Mesenchymal stem cell (in vitro differentiated cells and primary cell): Measurements from ENCODE around the gene IFT27.

Source experiments
- DNase-seq: peaks from one replicate; pipeline ENCODE4 v3.0.0-alpha.2; 2013
- H2AFZ ChIP-seq: one replicate; pipeline ENCODE4 v1.6.1; 2013; ENCODE audit warnings: low read depth, mild to moderate bottlenecking, control low read depth, inconsistent platforms, low read length, moderate library complexity
- H2AK5ac ChIP-seq: 2 replicates; pipeline ENCODE4 v1.6.1; 2013; ENCODE audit warnings: low read length, moderate library complexity, mild to moderate bottlenecking, inconsistent platforms; ENCODE audit not compliant: severe bottlenecking
- H2BK120ac ChIP-seq: one replicate; pipeline ENCODE4 v1.6.1; 2013; ENCODE audit warnings: low read depth, mild to moderate bottlenecking, inconsistent platforms, low read length, moderate library complexity
- H2BK12ac ChIP-seq, 2 experiments: one replicate each; pipeline ENCODE4 v1.6.1; 2013; ENCODE audit warnings: inconsistent platforms in 2 of 2, low read length in 2 of 2, mild to moderate bottlenecking in 2 of 2, moderate library complexity in 2 of 2, control low read depth in 1 of 2
- H2BK15ac ChIP-seq: one replicate; pipeline ENCODE4 v1.6.1; 2013; ENCODE audit warnings: mild to moderate bottlenecking, low read depth, inconsistent platforms; ENCODE audit not compliant: poor library complexity, severe bottlenecking
- H2BK5ac ChIP-seq: 2 replicates; pipeline ENCODE4 v1.6.1; 2013; ENCODE audit warnings: low read depth, mild to moderate bottlenecking, low read length, control low read depth, inconsistent platforms; ENCODE audit not compliant: poor library complexity, severe bottlenecking
- H3K14ac ChIP-seq, 2 experiments: one replicate each; pipeline ENCODE4 v1.6.1; 2013; ENCODE audit warnings: inconsistent platforms in 2 of 2, low read length in 2 of 2, control low read depth in 1 of 2, mild to moderate bottlenecking in 1 of 2, moderate library complexity in 1 of 2
- H3K18ac ChIP-seq, 2 experiments: one replicate each; pipeline ENCODE4 v1.6.1; 2013; ENCODE audit warnings: inconsistent platforms in 2 of 2, low read length in 2 of 2, control low read depth in 1 of 2, low read depth in 1 of 2, mild to moderate bottlenecking in 1 of 2
- H3K23ac ChIP-seq, 2 experiments: one replicate each; pipeline ENCODE4 v1.6.1; 2013; ENCODE audit warnings: inconsistent platforms in 2 of 2, low read length in 2 of 2, mild to moderate bottlenecking in 2 of 2, moderate library complexity in 2 of 2, control low read depth in 1 of 2
- H3K27ac ChIP-seq: 2 replicates; pipeline ENCODE4 v1.5.1; 2013; ENCODE audit warnings: mild to moderate bottlenecking, moderate library complexity, low read length, control low read depth, inconsistent platforms; ENCODE audit not compliant: poor library complexity, severe bottlenecking
- H3K27me3 ChIP-seq, 2 experiments: 2 replicates each; pipeline versions ENCODE4 v1.6.1 to v1.7.0; 2013; ENCODE audit warnings: low read length in 2 of 2, mild to moderate bottlenecking in 2 of 2, moderate library complexity in 2 of 2, control low read depth in 1 of 2, inconsistent platforms in 1 of 2; ENCODE audit not compliant: control insufficient read depth in 1 of 2, insufficient read depth in 1 of 2
- H3K36me3 ChIP-seq, 2 experiments: 2 replicates each; pipeline versions ENCODE4 v1.6.1 to v1.7.0; 2013; ENCODE audit warnings: low read length in 2 of 2, control low read depth in 1 of 2, inconsistent platforms in 1 of 2, low read depth in 1 of 2, mild to moderate bottlenecking in 1 of 2; ENCODE audit not compliant: insufficient read depth in 2 of 2, control insufficient read depth in 1 of 2
- H3K4ac ChIP-seq, 2 experiments: one replicate each; pipeline ENCODE4 v1.6.1; 2013; ENCODE audit warnings: inconsistent platforms in 2 of 2, low read length in 2 of 2, mild to moderate bottlenecking in 2 of 2, moderate library complexity in 2 of 2, control low read depth in 1 of 2, low read depth in 1 of 2
- H3K4me1 ChIP-seq: 2 replicates; pipeline ENCODE4 v1.6.1; 2013; ENCODE audit warnings: low read depth, low read length, control low read depth; ENCODE audit not compliant: control insufficient read depth, insufficient read depth
- H3K4me2 ChIP-seq: 2 replicates; pipeline ENCODE4 v1.6.1; 2013; ENCODE audit warnings: low read length, mild to moderate bottlenecking, inconsistent platforms; ENCODE audit not compliant: poor library complexity, severe bottlenecking
- H3K4me3 ChIP-seq, 2 experiments: 2 replicates each; pipeline versions ENCODE4 v1.5.1 to v1.7.0; 2013; ENCODE audit warnings: low read length in 2 of 2, mild to moderate bottlenecking in 2 of 2, control low read depth in 1 of 2, low read depth in 1 of 2; ENCODE audit not compliant: insufficient read depth in 1 of 2
- H3K79me1 ChIP-seq: replicated peaks from 2 replicates; pipeline ENCODE4 v1.6.1; 2013; ENCODE audit warnings: mild to moderate bottlenecking, control low read depth, low read length, inconsistent platforms; ENCODE audit not compliant: poor library complexity, severe bottlenecking
- H3K9ac ChIP-seq: 2 replicates; pipeline ENCODE4 v1.7.0; 2013; ENCODE audit warnings: mild to moderate bottlenecking, low read length, moderate library complexity
- H3K9me3 ChIP-seq: 2 replicates; pipeline ENCODE4 v1.7.0; 2013; ENCODE audit warnings: mild to moderate bottlenecking, low read length; ENCODE audit not compliant: control insufficient read depth
- H4K8ac ChIP-seq: one replicate; pipeline ENCODE4 v1.6.1; 2013; ENCODE audit warnings: inconsistent platforms, mild to moderate bottlenecking, low read length, moderate library complexity
- H4K91ac ChIP-seq: one replicate; pipeline ENCODE4 v1.6.1; 2013; ENCODE audit warnings: mild to moderate bottlenecking, low read length, inconsistent platforms
- WGBS: methylation state at CpG from one replicate; pipeline ENCODE4 v1.1.7; 2013; ENCODE audit warnings: mixed read lengths; 5-methylcytosine and 5-hydroxymethylcytosine counted together

IFT27 gene

GRCh38 chr22:36803358-36803757, 27.4 kb upstream of the IFT27 start:
- no peak overlapping the region for H2AK5ac ChIP-seq
- H3K14ac ChIP-seq, result no peak overlapping the region
- 43% methylated on average over 1 of the region's 1 CpG for WGBS
- H2BK12ac ChIP-seq, result no peak overlapping the region
- H2AFZ ChIP-seq, result no peak overlapping the region
- peaks cover 57 to 79% of the 10 kb centered on the region in 2 experiments for H3K27me3 ChIP-seq
- no peaks in the 10 kb centered on the region for H3K36me3 ChIP-seq
- no peak overlapping the region for H4K91ac ChIP-seq
- no peak overlapping the region for H3K9ac ChIP-seq
- H3K27ac ChIP-seq, result no peak overlapping the region
- H3K18ac ChIP-seq, result no peak overlapping the region
- H3K4me2 ChIP-seq, result no peak overlapping the region
- H2BK120ac ChIP-seq, result no peak overlapping the region
- no peaks in the 10 kb centered on the region for H3K79me1 ChIP-seq
- H4K8ac ChIP-seq, result no peak overlapping the region
- no peak for DNase-seq
- H3K4me1 ChIP-seq, result no peaks in the 10 kb centered on the region
- H3K4ac ChIP-seq, result no peak overlapping the region
- H2BK5ac ChIP-seq, result no peak overlapping the region
- H2BK15ac ChIP-seq, result no peak overlapping the region
- H3K9me3 ChIP-seq, result no peaks in the 10 kb centered on the region
- H3K4me3 ChIP-seq, result no peak overlapping the region
- no peak overlapping the region for H3K23ac ChIP-seq

GRCh38 chr22:36798674-36799066, 22.8 kb upstream of the IFT27 start:
- H3K27ac ChIP-seq, result no peak overlapping the region
- H3K9ac ChIP-seq, result no peak overlapping the region
- 79% methylated on average over 11 of the region's 11 CpGs for WGBS
- H2AFZ ChIP-seq, result no peak overlapping the region
- no peaks in the 10 kb centered on the region for H3K79me1 ChIP-seq
- no peak overlapping the region for H4K91ac ChIP-seq
- no peak overlapping the region for H2AK5ac ChIP-seq
- no peak overlapping the region for H3K18ac ChIP-seq
- no peak overlapping the region for H3K4ac ChIP-seq
- no peak overlapping the region for H2BK12ac ChIP-seq
- no peak for DNase-seq
- H3K4me3 ChIP-seq, result no peak overlapping the region
- H3K27me3 ChIP-seq, result peaks cover 52 to 77% of the 10 kb centered on the region in 2 experiments
- H3K36me3 ChIP-seq, result no peaks in the 10 kb centered on the region
- no peak overlapping the region for H2BK5ac ChIP-seq
- H3K4me2 ChIP-seq, result no peak overlapping the region
- H3K14ac ChIP-seq, result peak overlapping the region in 1 of 2 experiments; percentile 64
- H4K8ac ChIP-seq, result no peak overlapping the region
- no peak overlapping the region for H2BK120ac ChIP-seq
- H3K23ac ChIP-seq, result no peak overlapping the region
- H3K4me1 ChIP-seq, result no peaks in the 10 kb centered on the region
- H2BK15ac ChIP-seq, result no peak overlapping the region
- no peaks in the 10 kb centered on the region for H3K9me3 ChIP-seq

- no peak overlapping the region for H2BK12ac ChIP-seq
- peaks cover 51 to 72% of the 10 kb centered on the region in 2 experiments for H3K27me3 ChIP-seq
- 42% methylated on average over 11 of the region's 12 CpGs for WGBS
- H3K27ac ChIP-seq, result no peak overlapping the region
- no peak overlapping the region for H3K4me3 ChIP-seq
- H2BK120ac ChIP-seq, result no peak overlapping the region
- H3K4me1 ChIP-seq, result no peaks in the 10 kb centered on the region
- no peak overlapping the region for H3K14ac ChIP-seq
- no peak overlapping the region for H3K4me2 ChIP-seq
- H4K8ac ChIP-seq, result no peak overlapping the region
- H2AFZ ChIP-seq, result no peak overlapping the region
- no peak overlapping the region for H2BK15ac ChIP-seq
- no peak overlapping the region for H2BK5ac ChIP-seq
- no peak for DNase-seq
- H3K18ac ChIP-seq, result no peak overlapping the region
- H3K36me3 ChIP-seq, result no peaks in the 10 kb centered on the region
- no peaks in the 10 kb centered on the region for H3K79me1 ChIP-seq
- H3K9ac ChIP-seq, result no peak overlapping the region
- H4K91ac ChIP-seq, result no peak overlapping the region
- H3K9me3 ChIP-seq, result no peaks in the 10 kb centered on the region
- H3K23ac ChIP-seq, result no peak overlapping the region
- H2AK5ac ChIP-seq, result no peak overlapping the region
- no peak overlapping the region for H3K4ac ChIP-seq
These were observed 22.2 kb upstream of the IFT27 start for GRCh38 chr22:36797911-36798673.

GRCh38 chr22:36797374-36797773, 21.5 kb upstream of the IFT27 start:
- Histone ChIP-seq H3K36me3 (no peaks in the 10 kb centered on the region), H3K18ac (no peak overlapping the region), H2BK15ac (no peak overlapping the region), H3K9me3 (no peaks in the 10 kb centered on the region), H2BK120ac (no peak overlapping the region), H3K27me3 (peaks cover 51 to 66% of the 10 kb centered on the region in 2 experiments), H2BK12ac (no peak overlapping the region), H3K9ac (no peak overlapping the region), H3K4me1 (no peaks in the 10 kb centered on the region), H3K4ac (no peak overlapping the region), H3K23ac (no peak overlapping the region), H2AK5ac (no peak overlapping the region), H3K4me2 (no peak overlapping the region), H3K14ac (no peak overlapping the region), H3K79me1 (no peaks in the 10 kb centered on the region), H2AFZ (no peak overlapping the region), H3K27ac (no peak overlapping the region), H3K4me3 (no peak overlapping the region), H4K91ac (no peak overlapping the region), H2BK5ac (no peak overlapping the region), H4K8ac (no peak overlapping the region)
- 91% methylated on average over 9 of the region's 9 CpGs for WGBS
- no peak for DNase-seq
